CD14-positive monocyte (primary cell): ENCODE measurements around the gene TGFB3. TPM values are rescaled to one million over a fixed set of nuclear protein-coding genes. Genes with fewer than 3 reads are reported as not detected.

ENCODE experiments used
- DNase-seq, 3 donors: peaks; one replicate each; pipeline ENCODE4 v3.0.0-alpha.2; 2011 to 2022
- H2AFZ ChIP-seq: 2 replicates; pipeline ENCODE4 v1.6.0; 2012; ENCODE audit warnings: mild to moderate bottlenecking, low read depth, low read length, inconsistent platforms; ENCODE audit not compliant: insufficient read depth, poor library complexity, severe bottlenecking
- H3K27ac ChIP-seq, 2 donors: 1 replicate in 1 of 2; 2 replicates in 1 of 2; pipeline ENCODE4 v1.5.1; 2012 to 2013; ENCODE audit warnings: low read length in 2 of 2, control low read depth in 1 of 2, inconsistent platforms in 1 of 2, low read depth in 1 of 2, mild to moderate bottlenecking in 1 of 2
- H3K27me3 ChIP-seq, 2 donors: one replicate each; pipeline versions ENCODE4 v1.6.0 to v1.6.1; 2011 to 2013; ENCODE audit warnings: low read length in 2 of 2; ENCODE audit not compliant: control insufficient read depth in 2 of 2, insufficient read depth in 2 of 2
- H3K36me3 ChIP-seq, 2 donors: replicated peaks in 1 of 2; 1 replicate in 1 of 2; 2 replicates in 1 of 2; pipeline versions ENCODE4 v1.5.1 to v1.6.1; 2012 to 2013; ENCODE audit warnings: low read length in 2 of 2, control low read depth in 1 of 2, inconsistent platforms in 1 of 2, mild to moderate bottlenecking in 1 of 2; ENCODE audit not compliant: insufficient read depth in 2 of 2, control insufficient read depth in 1 of 2
- H3K4me1 ChIP-seq, 2 donors: 1 replicate in 1 of 2; 2 replicates in 1 of 2; pipeline versions ENCODE4 v1.5.1 to v1.6.1; 2012 to 2013; ENCODE audit warnings: low read length in 2 of 2, control low read depth in 1 of 2, inconsistent platforms in 1 of 2, mild to moderate bottlenecking in 1 of 2, moderate library complexity in 1 of 2; ENCODE audit not compliant: insufficient read depth in 2 of 2, control insufficient read depth in 1 of 2
- H3K4me2 ChIP-seq: replicated peaks from 2 replicates; pipeline ENCODE3; 2012; ENCODE audit warnings: low read length, moderate library complexity, mild to moderate bottlenecking; ENCODE audit not compliant: poor library complexity, severe bottlenecking; ENCODE audit errors: extremely low read depth
- H3K4me3 ChIP-seq, 3 experiments: fragments of 200-600 bp in 1 of 3; sonication (generic) in 1 of 3; replicated peaks in 1 of 3; 1 replicate in 2 of 3; 2 replicates in 1 of 3; pipeline ENCODE4 v1.5.1; 2011 to 2013; ENCODE audit warnings: low read length in 3 of 3, mild to moderate bottlenecking in 3 of 3, control low read depth in 2 of 3, low read depth in 2 of 3, inconsistent platforms in 1 of 3, moderate library complexity in 1 of 3
- H3K79me2 ChIP-seq: 2 replicates; pipeline ENCODE4 v1.6.0; 2012; ENCODE audit warnings: mild to moderate bottlenecking, control low read depth, inconsistent platforms, low read length, moderate library complexity; ENCODE audit not compliant: insufficient read depth
- H3K9ac ChIP-seq: 2 replicates; pipeline ENCODE4 v1.6.0; 2017; ENCODE audit warnings: low read length, mild to moderate bottlenecking; ENCODE audit not compliant: insufficient read depth, poor library complexity, severe bottlenecking
- H3K9me3 ChIP-seq, 2 donors: replicated peaks in 1 of 2; 1 replicate in 1 of 2; 2 replicates in 1 of 2; pipeline versions ENCODE4 v1.5.1 to v1.6.1; 2012 to 2013; ENCODE audit warnings: low read length in 2 of 2, control low read depth in 1 of 2; ENCODE audit not compliant: control insufficient read depth in 1 of 2, insufficient read depth in 1 of 2
- H4K20me1 ChIP-seq: 2 replicates; pipeline ENCODE4 v1.6.0; 2012; ENCODE audit warnings: mild to moderate bottlenecking, low read length, control low read depth, moderate library complexity; ENCODE audit not compliant: insufficient read depth
- H3K27ac Mint-ChIP-seq, 7 donors: one replicate each; pipeline ENCODE4 v1.8.0; 2020; ENCODE audit warnings: mild to moderate bottlenecking in 7 of 7, mixed read lengths in 7 of 7, moderate library complexity in 6 of 7, inconsistent platforms in 2 of 7
- H3K27me3 Mint-ChIP-seq, 3 donors: one replicate each; pipeline ENCODE4 v1.8.0; 2021 to 2022; ENCODE audit warnings: low read depth in 3 of 3, mild to moderate bottlenecking in 3 of 3, mixed read lengths in 3 of 3, moderate library complexity in 3 of 3, inconsistent platforms in 1 of 3
- H3K36me3 Mint-ChIP-seq, 2 donors: one replicate each; pipeline ENCODE4 v1.8.0; 2020; ENCODE audit warnings: mixed read lengths in 2 of 2, inconsistent platforms in 1 of 2, mild to moderate bottlenecking in 1 of 2
- H3K4me1 Mint-ChIP-seq: one replicate; pipeline ENCODE4 v1.8.0; 2020; ENCODE audit warnings: mild to moderate bottlenecking, mixed read lengths
- H3K4me3 Mint-ChIP-seq, 2 donors: one replicate each; pipeline ENCODE4 v1.8.0; 2020; ENCODE audit warnings: mild to moderate bottlenecking in 2 of 2, mixed read lengths in 2 of 2, moderate library complexity in 1 of 2
- H3K9me3 Mint-ChIP-seq, 7 donors: one replicate each; pipeline ENCODE4 v1.8.0; 2020 to 2022; ENCODE audit warnings: mixed read lengths in 7 of 7, mild to moderate bottlenecking in 6 of 7, moderate library complexity in 6 of 7, inconsistent platforms in 2 of 7
- CTCF ChIP-seq: fragments of 200-600 bp; IDR thresholded peaks from one replicate; pipeline ENCODE4 v1.8.0; 2022; ENCODE audit warnings: antibody characterized with exemption, mild to moderate bottlenecking
- WGBS: methylation state at CpG from one replicate; pipeline ENCODE4 v1.1.5; 2013; ENCODE audit warnings: missing lambda C conversion rate; ENCODE audit not compliant: insufficient coverage; 5-methylcytosine and 5-hydroxymethylcytosine counted together
- intact Hi-C, 2 donors: fragments of 100-400 bp; cut with micrococcal nuclease; formaldehyde crosslinking; loops; one replicate each; pipeline versions ENCODE4 v1.15.0 to v1.15.1; 2023
- polyA plus RNA-seq, 3 donors: library from polyadenylated mRNA; depleted of rRNA in 1 of 3; unstranded in 2 of 3; stranded (reverse) in 1 of 3; fragments of 300-500 nt in 2 of 3; fragments of >200 nt in 1 of 3; fragmentation: Illumina TruSeq in 2 of 3; gene quantifications; 1 replicate in 2 of 3; 2 replicates in 1 of 3; pipeline ENCODE4 v1.2.3, GENCODE V29; 2012 to 2021

Gene TGFB3
- polyA plus RNA-seq, 3 donors = 0.07 to 1.8 TPM; not detected in 1

GRCh38 chr14:75911883-75912282 is 69.9 kb downstream of the TGFB3 start:
- Histone ChIP-seq H3K27me3 (no peaks in the 10 kb centered on the region), H3K36me3 (no peaks in the 10 kb centered on the region), H3K4me1 (no peaks in the 10 kb centered on the region), H3K4me3 (no peak overlapping the region), H4K20me1 (no peaks in the 10 kb centered on the region), H3K27ac (no peak overlapping the region), H3K79me2 (no peaks in the 10 kb centered on the region), H3K9ac (no peak overlapping the region), H2AFZ (no peak overlapping the region), H3K4me2 (no peak overlapping the region), H3K9me3 (no peaks in the 10 kb centered on the region)
- Mint-ChIP-seq H3K36me3 (peaks cover 8 to 13% of the 10 kb centered on the region in 2 donors), H3K4me3 (no peak overlapping the region), H3K27me3 (peaks cover 0 to 2% (median 1%) of the 10 kb centered on the region in 3 donors), H3K9me3 (no peaks in the 10 kb centered on the region), H3K4me1 (no peaks in the 10 kb centered on the region), H3K27ac (no peak overlapping the region)
- TF ChIP-seq CTCF = no peak
- intact Hi-C loops = no loop called here
- no peak for DNase-seq
- 83% methylated on average over 1 of the region's 7 CpGs for WGBS

- H3K9ac ChIP-seq = no peak overlapping the region
- intact Hi-C loops = no loop called here
- Mint-ChIP-seq H3K36me3 (peaks cover 8 to 13% of the 10 kb centered on the region in 2 donors), H3K27ac (no peak overlapping the region), H3K27me3 (peaks cover 0 to 1% (median 0%) of the 10 kb centered on the region in 3 donors), H3K4me1 (peaks cover 9% of the 10 kb centered on the region), H3K9me3 (no peaks in the 10 kb centered on the region), H3K4me3 (no peak overlapping the region)
- 100% methylated on average over 1 of the region's 2 CpGs for WGBS
- no peak overlapping the region for H3K4me3 ChIP-seq
- H3K4me2 ChIP-seq = no peak overlapping the region
- no peaks in the 10 kb centered on the region for H3K9me3 ChIP-seq
- DNase-seq = no peak
- H3K27me3 ChIP-seq = no peaks in the 10 kb centered on the region
- no peaks in the 10 kb centered on the region for H3K36me3 ChIP-seq
- H3K79me2 ChIP-seq = no peaks in the 10 kb centered on the region
- TF ChIP-seq CTCF = no peak
- H2AFZ ChIP-seq = no peak overlapping the region
- H3K4me1 ChIP-seq = peaks cover 8 to 9% of the 10 kb centered on the region in 2 donors
- H4K20me1 ChIP-seq = no peaks in the 10 kb centered on the region
- H3K27ac ChIP-seq = no peak overlapping the region
Observed at GRCh38 chr14:75910048-75910447, 71.7 kb downstream of the TGFB3 start.
